NCI-H2227 (cell line): ENCODE results near the gene QKI.

Source experiments
- DNase-seq: peaks from one replicate; lab custom pipeline; 2025; ENCODE audit not compliant: unreplicated experiment; lab: John Stamatoyannopoulos, UW

QKI gene

GRCh38 chr6:163605385-163606097, 191.0 kb downstream of the QKI start:
- no peak for DNase-seq

DNA sequence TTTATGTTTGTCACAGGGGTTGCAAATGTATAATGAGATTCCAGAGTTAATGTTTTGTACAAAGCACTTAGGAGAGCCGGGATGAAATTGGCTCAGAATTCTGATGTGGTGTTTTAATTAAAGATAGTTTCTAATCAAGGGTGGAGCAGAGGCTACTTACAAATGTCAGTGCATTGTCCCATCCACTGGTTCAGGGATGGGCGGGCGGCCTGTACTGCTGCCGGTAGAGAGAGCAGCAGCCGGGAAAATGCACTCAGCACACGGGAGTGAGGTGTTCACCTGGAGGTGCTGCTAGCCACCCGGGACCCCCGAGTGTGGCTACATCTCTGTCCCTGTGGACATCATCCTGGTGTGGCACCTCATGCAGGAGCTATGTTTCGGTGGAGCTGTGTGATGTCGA, 193.3 kb downstream of the QKI start:
- DNase-seq: no peak

DNA sequence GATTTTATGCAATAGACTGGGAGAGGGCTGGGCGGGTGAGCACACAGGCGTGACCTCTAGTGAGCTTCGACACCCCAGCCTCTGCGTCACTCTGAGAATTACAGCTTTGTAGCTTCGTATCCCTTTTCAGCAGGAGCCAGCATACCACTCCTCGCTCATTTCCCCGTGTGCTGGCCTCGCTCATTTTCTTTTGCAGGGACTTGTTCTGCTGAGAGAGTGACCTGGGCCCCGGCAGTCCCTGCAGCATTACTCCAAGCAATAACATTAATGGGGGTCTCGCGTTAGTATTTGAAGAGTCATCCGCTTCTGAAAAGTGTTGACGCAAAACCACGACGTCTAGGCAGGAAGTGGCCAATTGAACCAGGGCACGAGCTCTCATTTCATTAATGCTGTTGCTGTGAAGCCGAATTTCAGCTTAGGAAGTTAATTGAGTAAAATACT, 193.7 kb downstream of the QKI start:
- DNase-seq: no peak

DNA sequence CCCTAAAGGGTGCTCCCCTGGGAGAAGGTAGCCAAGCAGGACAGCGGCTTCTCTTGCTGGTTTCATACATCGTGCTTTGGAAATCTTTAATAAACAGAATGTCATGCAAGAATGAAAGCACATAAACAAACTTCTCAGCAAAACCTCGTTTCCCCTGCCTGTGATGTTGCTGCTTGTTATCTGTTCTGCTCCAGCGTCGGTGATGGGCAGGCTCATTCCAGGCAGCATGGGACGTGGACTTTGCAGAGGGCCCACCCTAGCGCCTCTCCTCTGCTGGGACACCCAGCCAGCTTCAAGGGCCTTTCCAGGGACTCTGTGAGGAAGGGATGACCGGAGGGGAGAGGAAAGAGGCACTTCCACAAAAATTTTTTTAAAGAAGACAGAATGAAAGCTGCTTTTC, 197.7 kb downstream of the QKI start:
- no peak for DNase-seq

- DNase-seq: no peak
Observed at GRCh38 chr6:163613025-163613424, 198.5 kb downstream of the QKI start.

- no peak for DNase-seq
Observed at GRCh38 chr6:163613668-163614067, 199.2 kb downstream of the QKI start.

GRCh38 chr6:163616452-163616851, 201.9 kb downstream of the QKI start:
- DNase-seq: no peak

DNA sequence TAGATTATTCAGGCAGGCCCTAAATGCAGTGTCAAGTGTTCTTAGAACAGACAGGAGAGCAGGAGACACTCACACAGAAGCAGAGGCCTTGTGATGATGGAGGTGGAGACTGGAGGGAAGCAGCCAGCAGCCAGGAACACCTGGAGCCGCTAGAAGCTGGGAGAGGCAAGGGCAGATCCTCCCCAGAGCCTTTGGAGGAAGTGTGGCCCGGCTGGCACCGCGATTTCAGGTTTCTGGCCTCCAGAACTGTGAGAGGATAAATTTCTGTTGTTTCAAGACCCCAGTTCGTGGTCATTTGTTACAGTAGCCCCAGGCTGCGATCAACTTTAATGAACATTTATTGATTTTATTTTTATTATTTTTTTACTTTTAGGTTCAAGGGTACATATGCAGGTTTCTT, 203.0 kb downstream of the QKI start:
- no peak for DNase-seq

GRCh38 chr6:163620101-163620500, 205.6 kb downstream of the QKI start:
- DNase-seq: no peak

- DNase-seq: no peak
Observed at GRCh38 chr6:163620670-163621330, 206.3 kb downstream of the QKI start.

DNA sequence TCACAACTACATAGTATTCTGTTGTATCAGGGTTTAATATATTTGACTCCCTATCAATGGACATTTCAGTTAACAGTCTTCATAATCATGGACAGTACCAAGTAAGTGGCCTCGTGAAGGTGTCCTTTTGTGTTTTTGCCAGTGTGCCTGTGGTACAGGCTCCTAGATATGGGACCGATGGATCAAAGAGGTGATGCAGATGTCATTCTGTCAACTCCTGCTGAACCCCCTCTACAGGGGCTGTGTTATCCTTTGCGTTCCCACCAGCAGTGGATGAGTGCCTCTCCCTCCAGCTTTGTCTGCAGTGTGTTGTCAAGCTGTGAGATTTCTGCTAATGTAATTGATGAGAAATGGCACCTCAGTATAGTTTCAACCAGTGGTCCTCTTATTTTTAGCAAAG, 210.7 kb downstream of the QKI start:
- no peak for DNase-seq

DNA sequence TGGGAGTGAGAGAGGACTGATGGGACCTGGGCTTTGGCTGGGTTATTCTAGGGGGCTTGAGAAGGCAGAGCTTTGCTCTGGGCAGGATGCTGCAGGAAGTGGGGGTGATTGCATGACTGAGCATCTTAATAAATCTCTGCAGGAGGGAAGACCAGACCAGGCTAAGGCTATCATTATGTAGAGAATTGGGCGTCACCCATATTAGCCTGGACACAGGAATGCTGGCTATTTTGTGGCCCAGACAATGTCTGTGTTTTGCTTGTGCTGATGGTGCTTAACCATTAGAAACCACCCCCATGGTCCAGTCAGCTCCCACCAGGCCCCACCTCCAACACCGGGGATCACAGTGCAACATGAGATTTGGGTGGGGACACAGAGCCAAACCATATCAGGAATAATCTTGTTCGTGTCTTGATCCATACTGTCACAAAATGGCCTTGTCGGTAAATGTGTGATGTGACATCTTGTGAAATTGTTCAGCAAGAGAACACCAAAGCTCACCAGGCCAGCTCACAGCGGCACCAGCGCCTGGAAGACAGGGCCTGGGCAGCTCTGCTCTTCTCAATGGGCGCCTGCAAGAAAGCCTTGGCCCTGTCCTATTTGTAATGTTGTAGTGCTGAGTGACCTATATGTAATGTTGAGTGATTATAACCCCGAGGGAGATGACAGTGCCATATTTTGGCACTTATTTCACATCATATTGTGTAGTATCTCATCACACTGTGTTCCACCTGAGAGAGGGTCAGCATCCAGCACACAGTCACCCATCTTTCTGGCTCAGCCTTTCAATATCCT, 211.8 kb downstream of the QKI start:
- no peak for DNase-seq

DNA sequence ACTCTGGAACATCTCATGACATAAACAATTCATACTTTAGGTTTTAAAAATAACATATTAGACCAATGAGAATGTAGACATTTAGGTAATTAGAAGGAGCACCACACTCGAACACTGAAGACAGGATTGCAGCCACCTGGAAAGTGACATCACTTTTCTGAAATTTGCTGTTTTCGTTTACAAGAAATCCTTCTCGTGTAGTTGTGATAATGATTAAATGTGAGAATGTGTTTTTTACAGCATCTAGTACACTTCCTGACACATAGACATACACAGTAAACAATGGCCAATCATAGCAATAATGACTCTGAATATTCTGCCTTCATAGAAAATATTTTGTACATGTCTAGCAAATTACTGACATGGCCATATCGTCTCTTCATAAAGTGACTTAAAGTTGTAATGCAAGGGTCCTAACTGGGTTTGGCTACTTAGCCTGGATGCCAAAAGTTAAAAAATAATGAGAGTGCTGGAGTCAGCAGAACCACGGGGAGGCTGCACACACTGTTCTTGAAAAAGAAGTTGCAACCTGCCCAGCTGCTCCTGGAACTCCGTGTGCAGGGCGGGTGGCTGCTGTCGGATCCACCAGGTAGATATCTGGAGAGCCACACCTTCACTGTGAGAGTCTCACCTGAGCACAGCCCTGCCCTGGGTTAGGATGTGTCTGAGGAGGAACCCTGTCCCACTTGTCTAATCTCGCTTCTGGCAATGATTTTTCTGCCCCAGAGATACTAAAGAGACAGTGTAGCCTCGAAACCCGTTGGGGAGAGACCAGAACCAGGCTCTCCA, 212.9 kb downstream of the QKI start:
- no peak for DNase-seq
